Esophagus muscularis mucosa (tissue), 4 donors: Measurements from ENCODE around the gene SLC22A7. TPM values are rescaled to one million over a fixed set of nuclear protein-coding genes. Genes with fewer than 3 reads are reported as not detected.

Experiments
- DNase-seq: peaks from one replicate; pipeline ENCODE4 v3.0.0-alpha.2; 2017; ENCODE audit errors: extremely low spot score
- H3K27ac ChIP-seq, 4 donors: fragments of 200-600 bp; sonication (generic); replicated peaks in 1 of 4; 1 replicate in 3 of 4; 2 replicates in 1 of 4; pipeline ENCODE4 v1.5.1; 2016 to 2019; ENCODE audit warnings: mild to moderate bottlenecking in 1 of 4
- H3K27me3 ChIP-seq, 4 donors: fragments of 200-600 bp; sonication (generic); one replicate each; pipeline versions ENCODE4 v1.5.1 to v1.6.0; 2016 to 2019
- H3K36me3 ChIP-seq, 4 donors: fragments of 200-600 bp; sonication (generic); one replicate each; pipeline ENCODE4 v1.5.1; 2016 to 2019
- H3K4me1 ChIP-seq, 4 donors: fragments of 200-600 bp; sonication (generic); one replicate each; pipeline ENCODE4 v1.5.1; 2016 to 2019
- H3K4me3 ChIP-seq, 4 donors: fragments of 200-600 bp; sonication (generic); 1 replicate in 2 of 4; 2 replicates in 2 of 4; pipeline ENCODE4 v1.5.1; 2016 to 2019; ENCODE audit warnings: mild to moderate bottlenecking in 4 of 4, moderate library complexity in 1 of 4
- H3K9me3 ChIP-seq, 4 donors: fragments of 200-600 bp; sonication (generic); 1 replicate in 3 of 4; 2 replicates in 1 of 4; pipeline ENCODE4 v1.5.1; 2016 to 2019
- CTCF ChIP-seq, 3 experiments: fragments of 200-600 bp in 2 of 3; fragments of 450-650 bp in 1 of 3; sonication (generic) in 2 of 3; IDR thresholded peaks; one replicate each; pipeline ENCODE4 v1.5.1; 2017 to 2019; ENCODE audit warnings: antibody characterized with exemption in 3 of 3, mild to moderate bottlenecking in 2 of 3, moderate library complexity in 1 of 3
- EP300 ChIP-seq: sonication (generic); formaldehyde crosslinking; IDR thresholded peaks from one replicate; pipeline ENCODE4 v1.6.1; 2017; ENCODE audit warnings: antibody characterized with exemption
- POLR2A ChIP-seq: fragments of 450-650 bp; IDR thresholded peaks from one replicate; pipeline ENCODE4 v1.6.1; 2017; ENCODE audit warnings: antibody characterized with exemption, moderate library complexity, mild to moderate bottlenecking, low read depth
- POLR2AphosphoS5 ChIP-seq, 2 donors: sonication (generic); formaldehyde crosslinking; IDR thresholded peaks; one replicate each; pipeline ENCODE4 v1.6.1; 2017; ENCODE audit warnings: antibody characterized with exemption in 2 of 2
- WGBS: methylation state at CpG from one replicate; pipeline ENCODE4 v1.1.5; 2018; 5-methylcytosine and 5-hydroxymethylcytosine counted together
- intact Hi-C: fragments of 100-400 bp; cut with DNase I; formaldehyde crosslinking; loops from one replicate; pipeline ENCODE4 v1.15.1; 2023
- total RNA-seq, 4 donors: library from RNA; depleted of rRNA; stranded (reverse); fragments of >200 nt; gene quantifications; one replicate each; pipeline versions ENCODE4 v1.1.0 to v1.2.1, GENCODE V29; 2016

SLC22A7 gene
- total RNA-seq, 4 donors from 2014 or later: not detected

GRCh38 chr6:43292341-43292740, 5.7 kb upstream of the SLC22A7 start:
- TF ChIP-seq CTCF (IDR thresholded peaks at IDR 0.05): no peak
- TF ChIP-seq EP300: no peak
- no peak for TF ChIP-seq POLR2A
- TF ChIP-seq POLR2AphosphoS5 (IDR thresholded peaks at IDR 0.05): no peak
- intact Hi-C loops: no loop called here
- no peak overlapping the region for H3K27ac ChIP-seq
- no peaks in the 10 kb centered on the region for H3K36me3 ChIP-seq
- 93% methylated on average over 6 of the region's 6 CpGs for whole genome bisulfite sequencing
- H3K4me1 ChIP-seq: no peaks in the 10 kb centered on the region
- H3K9me3 ChIP-seq: no peaks in the 10 kb centered on the region
- no peaks in the 10 kb centered on the region for H3K27me3 ChIP-seq
- DNase-seq: no peak
- no peak overlapping the region for H3K4me3 ChIP-seq

- TF ChIP-seq CTCF (IDR thresholded peaks at IDR 0.05): no peak
- TF ChIP-seq POLR2AphosphoS5 (IDR thresholded peaks at IDR 0.05): no peak
- no peak for TF ChIP-seq POLR2A
- TF ChIP-seq EP300: no peak
- intact Hi-C loops: no loop called here
- Histone ChIP-seq H3K27ac (no peak overlapping the region), H3K36me3 (no peaks in the 10 kb centered on the region), H3K4me3 (no peak overlapping the region), H3K4me1 (peaks cover 0 to 4% (median under 1%) of the 10 kb centered on the region in 4 donors), H3K9me3 (no peaks in the 10 kb centered on the region), H3K27me3 (peaks cover 0 to 4% (median 0%) of the 10 kb centered on the region in 4 donors)
- WGBS: 79% methylated on average over 5 of the region's 5 CpGs
- DNase-seq: no peak
These were observed 5.2 kb upstream of the SLC22A7 start for GRCh38 chr6:43292763-43293318.

- no peak for DNase-seq
- TF ChIP-seq EP300: no peak
- Histone ChIP-seq H3K36me3 (no peaks in the 10 kb centered on the region), H3K4me3 (no peak overlapping the region), H3K27ac (no peak overlapping the region), H3K9me3 (no peaks in the 10 kb centered on the region), H3K27me3 (peaks cover 0 to 12% (median 0%) of the 10 kb centered on the region in 4 donors), H3K4me1 (peaks cover 0 to 5% (median 2%) of the 10 kb centered on the region in 4 donors)
- 98% methylated on average over 3 of the region's 3 CpGs for WGBS
- intact Hi-C loops: no loop called here
These were observed 4.4 kb upstream of the SLC22A7 start for GRCh38 chr6:43293698-43294097.

- intact Hi-C loops: no loop called here
- Histone ChIP-seq H3K36me3 (no peaks in the 10 kb centered on the region), H3K27me3 (peaks cover 0 to 21% (median 0%) of the 10 kb centered on the region in 4 donors), H3K4me1 (peaks cover 0 to 5% (median 2%) of the 10 kb centered on the region in 4 donors), H3K27ac (no peak overlapping the region), H3K9me3 (no peaks in the 10 kb centered on the region), H3K4me3 (no peak overlapping the region)
- TF ChIP-seq EP300 (no peak), CTCF (IDR thresholded peaks at IDR 0.05) (no peak), POLR2A (no peak), POLR2AphosphoS5 (IDR thresholded peaks at IDR 0.05) (no peak)
- DNase-seq: no peak
- 91% methylated on average over 3 of the region's 3 CpGs for WGBS
These were observed 3.5 kb upstream of the SLC22A7 start for GRCh38 chr6:43294536-43294935.

GRCh38 chr6:43295456-43295855, 2.6 kb upstream of the SLC22A7 start:
- 93% methylated on average over 3 of the region's 3 CpGs for WGBS
- H3K27me3 ChIP-seq: peaks cover 0 to 24% (median 0%) of the 10 kb centered on the region in 4 donors
- no peak overlapping the region for H3K4me3 ChIP-seq
- no peak for TF ChIP-seq POLR2A
- TF ChIP-seq EP300: no peak
- no peak for TF ChIP-seq CTCF (IDR thresholded peaks at IDR 0.05)
- no peak for TF ChIP-seq POLR2AphosphoS5 (IDR thresholded peaks at IDR 0.05)
- intact Hi-C loops: no loop called here
- no peaks in the 10 kb centered on the region for H3K9me3 ChIP-seq
- H3K27ac ChIP-seq: no peak overlapping the region
- DNase-seq: no peak
- peaks cover 0 to 5% (median 2%) of the 10 kb centered on the region in 4 donors for H3K4me1 ChIP-seq
- H3K36me3 ChIP-seq: no peaks in the 10 kb centered on the region
